ENCODE measurements around the gene THUMPD1. TPM values are rescaled to one million over a fixed set of nuclear protein-coding genes. Genes with fewer than 3 reads are reported as not detected.

Gene THUMPD1
- total and polyA plus RNA-seq, 2 of the 4 experiments (the other 2 are of a cell fraction) = 34.5 to 109 TPM

- Histone ChIP-seq H3K4me1 (ENCODE audit: control insufficient read depth, insufficient read depth, low read length) (no peaks in the 10 kb centered on the region), H2AK5ac (ENCODE audit: low read depth, low read length) (no peak overlapping the region), H3K36me3 (ENCODE audit: control insufficient read depth, insufficient read depth, low read length) (no peaks in the 10 kb centered on the region), H3K9me1 (ENCODE audit: insufficient read depth, low read length) (no peaks in the 10 kb centered on the region), H2BK20ac (ENCODE audit: low read depth, low read length) (no peak overlapping the region), H3K9me3 (ENCODE audit: control insufficient read depth, insufficient read depth, low read length) (no peaks in the 10 kb centered on the region), H3K4ac (ENCODE audit: low read depth, low read length) (no peak overlapping the region), H3K9ac (ENCODE audit: low read depth, low read length) (no peak overlapping the region), H3K4me2 (ENCODE audit: low read depth, low read length) (no peak overlapping the region), H4K5ac (ENCODE audit: low read depth, low read length) (no peak overlapping the region), H2BK5ac (ENCODE audit: low read depth, low read length, poor library complexity, severe bottlenecking) (no peak overlapping the region), H3K27ac (ENCODE audit: insufficient read depth, low read length) (no peak overlapping the region), H2BK15ac (ENCODE audit: low read depth, low read length) (no peak overlapping the region), H4K20me1 (ENCODE audit: insufficient read depth, low read length) (no peaks in the 10 kb centered on the region), H3K23ac (ENCODE audit: low read depth, low read length) (no peak overlapping the region), H3K4me3 (ENCODE audit: insufficient read depth, low read depth, low read length) (no peak overlapping the region), H3K79me1 (ENCODE audit: low read depth in 1 of 2, low read length in 2 of 2) (no peaks in the 10 kb centered on the region), H2AK9ac (replicated peaks; ENCODE audit: low read depth, low read length, poor library complexity) (no peak overlapping the region), H3K14ac (replicated peaks; ENCODE audit: low read depth, low read length) (no peak overlapping the region), H3K56ac (ENCODE audit: extremely low read depth, insufficient read depth, low read length) (no peak overlapping the region), H4K91ac (ENCODE audit: insufficient read depth, low read depth, low read length) (no peak overlapping the region), H3K27me3 (ENCODE audit: control insufficient read depth, insufficient read depth, low read length) (no peaks in the 10 kb centered on the region), H2BK120ac (ENCODE audit: low read depth, low read length) (no peak overlapping the region), H4K8ac (ENCODE audit: low read depth in 2 of 2, low read length in 2 of 2) (no peak overlapping the region), H3K18ac (ENCODE audit: low read depth, low read length) (no peak overlapping the region), H2AFZ (replicated peaks; ENCODE audit: low read length, poor library complexity) (no peak overlapping the region)
- intact Hi-C loops (cut with micrococcal nuclease) (loop anchor here (1.0 kb wide), 1 partner anchor 21 kb away; the partner anchor contains the start of gene THUMPD1), dilution Hi-C loops (cut with HindIII; ENCODE audit: low sequenced_read_pairs, unreplicated experiment) (no loop called here), in situ Hi-C loops (cut with MboI; ENCODE audit: low sequenced_read_pairs) (no loop called here)
- DNase-seq (no peak), ATAC-seq (ENCODE audit: low read depth) (no peak)
- POLR2A ChIA-PET (ENCODE audit: unreplicated experiment) = interaction anchor here (0.6 kb wide), 1 partner anchor 12 kb away, joined by 3 read pairs; no protein-coding TSS in a partner anchor
- BruUV-seq (replicated peaks) = no TSS peak
- WGBS, 2 experiments (ENCODE audit: extremely low coverage in 2 of 2, insufficient read length in 1 of 2) = no CpG with 5 or more reads among the region's 3 CpGs
- TF ChIP-seq RAD21 (IDR thresholded peaks at IDR 0.05; ENCODE audit: low read length) = no peak
- TF ChIP-seq RFX5 (IDR thresholded peaks at IDR 0.05; ENCODE audit: low read depth, low read length) = no peak
- no peak for TF ChIP-seq CHD1 (IDR thresholded peaks at IDR 0.05; ENCODE audit: low read depth, low read length)
- no peak for TF ChIP-seq BHLHE40 (IDR thresholded peaks at IDR 0.05; ENCODE audit: low read depth, low read length)
- no peak for TF ChIP-seq SMC3 (IDR thresholded peaks at IDR 0.05; ENCODE audit: low read depth, low read length)
- no peak for TF ChIP-seq NFE2L2 (IDR thresholded peaks at IDR 0.05; ENCODE audit: low read depth, low read length)
- no peak for TF ChIP-seq RCOR1 (IDR thresholded peaks at IDR 0.05; ENCODE audit: insufficient replicate concordance, low read length)
- TF ChIP-seq POLR2A (IDR thresholded peaks at IDR 0.05; ENCODE audit: low read depth, low read length) = no peak
- TF ChIP-seq FOS (IDR thresholded peaks at IDR 0.05; ENCODE audit: low read depth, low read length) = no peak
- TF ChIP-seq ELK1 (IDR thresholded peaks at IDR 0.05; ENCODE audit: borderline replicate concordance, low read depth, low read length) = no peak
- TF ChIP-seq CTCF (conservative IDR thresholded peaks at IDR 0.05; ENCODE audit: low read depth, low read length) = no peak
- TF ChIP-seq MXI1 (IDR thresholded peaks at IDR 0.05; ENCODE audit: borderline replicate concordance, low read depth, low read length) = no peak
- TF ChIP-seq USF2 (IDR thresholded peaks at IDR 0.05; ENCODE audit: low read depth, low read length) = no peak
- no peak for TF ChIP-seq MAZ (IDR thresholded peaks at IDR 0.05; ENCODE audit: borderline replicate concordance, low read depth, low read length)
- CTCF ChIA-PET = no interaction called here
Observed at GRCh38 chr16:20762404-20763123, 20.9 kb upstream of the THUMPD1 start.
